Esophagus (tissue), 2 donors: ENCODE measurements around the gene CCER1. TPM values are rescaled to one million over a fixed set of nuclear protein-coding genes. Genes with fewer than 3 reads are reported as not detected.
"Not testable (repeated sequence)": the region's sequence is repeated elsewhere in the genome, so short reads cannot be mapped to it uniquely, and the experiment has no call there.

Source experiments
- H3K27ac ChIP-seq, 2 donors: one replicate each; pipeline ENCODE4 v1.5.1; 2013; ENCODE audit warnings: low read depth in 2 of 2, mild to moderate bottlenecking in 2 of 2, inconsistent platforms in 1 of 2, low read length in 1 of 2, moderate library complexity in 1 of 2
- H3K27me3 ChIP-seq, 2 donors: one replicate each; pipeline ENCODE4 v1.6.1; 2013; ENCODE audit warnings: low read length in 2 of 2, control low read depth in 1 of 2, mild to moderate bottlenecking in 1 of 2; ENCODE audit not compliant: insufficient read depth in 2 of 2, control insufficient read depth in 1 of 2
- H3K36me3 ChIP-seq, 2 donors: one replicate each; pipeline ENCODE4 v1.6.1; 2013; ENCODE audit warnings: low read length in 1 of 2; ENCODE audit not compliant: control insufficient read depth in 2 of 2, insufficient read depth in 2 of 2
- H3K4me1 ChIP-seq, 2 donors: one replicate each; pipeline ENCODE4 v1.6.1; 2013; ENCODE audit warnings: low read length in 1 of 2; ENCODE audit not compliant: control insufficient read depth in 2 of 2, insufficient read depth in 2 of 2
- H3K4me3 ChIP-seq, 2 donors: one replicate each; pipeline ENCODE4 v1.5.1; 2013; ENCODE audit warnings: low read length in 2 of 2, mild to moderate bottlenecking in 2 of 2, low read depth in 1 of 2, moderate library complexity in 1 of 2
- H3K9me3 ChIP-seq, 2 donors: one replicate each; pipeline ENCODE4 v1.6.1; 2013; ENCODE audit warnings: mild to moderate bottlenecking in 2 of 2, low read depth in 1 of 2, low read length in 1 of 2, moderate library complexity in 1 of 2; ENCODE audit not compliant: control insufficient read depth in 2 of 2, insufficient read depth in 1 of 2
- WGBS, 2 donors: extraction: QIAGEN DNeasy Blood & Tissue Kit; methylation state at CpG; one replicate each; pipeline ENCODE4 v1.1.7; 2013; 5-methylcytosine and 5-hydroxymethylcytosine counted together
- polyA plus RNA-seq, 2 donors: library from polyadenylated mRNA; stranded (reverse); fragments of 200-250 nt; gene quantifications; one replicate each; pipeline ENCODE4 v1.2.3, GENCODE V29; 2013
- donor health status: healthy with polysubstance abuse.
- donor health status: Bipolar disorder and iron deficiency.

CCER1 gene
- polyA plus RNA-seq, 2 donors, result not detected

- H3K4me1 ChIP-seq, result no peaks in the 10 kb centered on the region
- H3K27me3 ChIP-seq, result no peaks in the 10 kb centered on the region
- no peaks in the 10 kb centered on the region for H3K36me3 ChIP-seq
- H3K4me3 ChIP-seq, result no peak overlapping the region
- WGBS, 2 donors, result 95 to 96% methylated on average over 1 of the region's 1 CpG
- H3K27ac ChIP-seq, result no peak overlapping the region
- H3K9me3 ChIP-seq, result peaks cover 0 to 3% of the 10 kb centered on the region in 2 donors
Observed at GRCh38 chr12:90987101-90987500, 32.1 kb upstream of the CCER1 start.

GRCh38 chr12:90985331-90985730 is 30.4 kb upstream of the CCER1 start:
- not testable (repeated sequence) for H3K27ac ChIP-seq, H3K4me1 ChIP-seq, H3K27me3 ChIP-seq, H3K9me3 ChIP-seq, H3K4me3 ChIP-seq, H3K36me3 ChIP-seq
- 81 to 88% methylated on average over 3 of the region's 3 CpGs for WGBS, 2 donors

- WGBS, 2 donors, result 82 to 86% methylated on average over 3 of the region's 3 CpGs
- H3K36me3 ChIP-seq, result no peaks in the 10 kb centered on the region
Observed at GRCh38 chr12:90984114-90984513, 29.1 kb upstream of the CCER1 start.

GRCh38 chr12:90982170-90982569 is 27.2 kb upstream of the CCER1 start:
- Histone ChIP-seq H3K36me3 (no peaks in the 10 kb centered on the region), H3K27me3 (no peaks in the 10 kb centered on the region), H3K9me3 (peaks cover 0 to 3% of the 10 kb centered on the region in 2 donors), H3K4me3 (no peak overlapping the region), H3K27ac (no peak overlapping the region), H3K4me1 (no peaks in the 10 kb centered on the region)
- WGBS, 2 donors, result 96 to 98% methylated on average over 1 of the region's 1 CpG

More at GRCh38 chr12:90984114-90984513, 29.1 kb upstream of the CCER1 start:
- Histone ChIP-seq H3K27me3 (no peaks in the 10 kb centered on the region), H3K9me3 (peaks cover 0 to 3% of the 10 kb centered on the region in 2 donors), H3K4me3 (no peak overlapping the region), H3K4me1 (no peaks in the 10 kb centered on the region), H3K27ac (no peak overlapping the region)

GRCh38 chr12:90979951-90980350 is 25.0 kb upstream of the CCER1 start:
- Histone ChIP-seq H3K36me3 (no peaks in the 10 kb centered on the region), H3K27me3 (no peaks in the 10 kb centered on the region), H3K27ac (no peak overlapping the region), H3K4me3 (no peak overlapping the region), H3K4me1 (no peaks in the 10 kb centered on the region), H3K9me3 (no peaks in the 10 kb centered on the region)
- WGBS, 2 donors, result 67 to 71% methylated on average over 3 of the region's 3 CpGs

GRCh38 chr12:90979019-90979418 is 24.0 kb upstream of the CCER1 start:
- no peak overlapping the region for H3K4me3 ChIP-seq
- H3K27ac ChIP-seq, result no peak overlapping the region
- no peaks in the 10 kb centered on the region for H3K4me1 ChIP-seq
- 81 to 88% methylated on average over 3 of the region's 3 CpGs for WGBS, 2 donors
- H3K9me3 ChIP-seq, result no peaks in the 10 kb centered on the region
- no peaks in the 10 kb centered on the region for H3K27me3 ChIP-seq
- no peaks in the 10 kb centered on the region for H3K36me3 ChIP-seq

- Histone ChIP-seq H3K27ac (no peak overlapping the region), H3K9me3 (no peaks in the 10 kb centered on the region), H3K36me3 (no peaks in the 10 kb centered on the region), H3K27me3 (no peaks in the 10 kb centered on the region), H3K4me3 (no peak overlapping the region), H3K4me1 (no peaks in the 10 kb centered on the region)
- WGBS, 2 donors, result 36 to 42% methylated on average over 1 of the region's 1 CpG
Observed at GRCh38 chr12:90978117-90978770, 23.3 kb upstream of the CCER1 start.

GRCh38 chr12:90977224-90977623 is 22.2 kb upstream of the CCER1 start:
- Histone ChIP-seq H3K27me3 (no peaks in the 10 kb centered on the region), H3K4me3 (no peak overlapping the region), H3K27ac (no peak overlapping the region), H3K4me1 (no peaks in the 10 kb centered on the region), H3K9me3 (no peaks in the 10 kb centered on the region), H3K36me3 (no peaks in the 10 kb centered on the region)
- WGBS, 2 donors, result 81 to 85% methylated on average over 1 of the region's 1 CpG

GRCh38 chr12:90974286-90974685 is 19.3 kb upstream of the CCER1 start:
- no peaks in the 10 kb centered on the region for H3K4me1 ChIP-seq
- H3K36me3 ChIP-seq, result no peaks in the 10 kb centered on the region
- no peak overlapping the region for H3K27ac ChIP-seq

GRCh38 chr12:90972226-90972625 is 17.2 kb upstream of the CCER1 start:
- Histone ChIP-seq H3K27ac (no peak overlapping the region), H3K36me3 (no peaks in the 10 kb centered on the region), H3K4me1 (no peaks in the 10 kb centered on the region), H3K9me3 (no peaks in the 10 kb centered on the region), H3K4me3 (no peak overlapping the region), H3K27me3 (no peaks in the 10 kb centered on the region)

More at GRCh38 chr12:90974286-90974685, 19.3 kb upstream of the CCER1 start:
- H3K27me3 ChIP-seq, result no peaks in the 10 kb centered on the region
- no peaks in the 10 kb centered on the region for H3K9me3 ChIP-seq
- no peak overlapping the region for H3K4me3 ChIP-seq
